MM.1S (cell line): ENCODE measurements around the gene GALNT10.

ENCODE experiments used
- DNase-seq: peaks from one replicate; pipeline ENCODE4 v3.0.0-alpha.2; 2015
- H2AFZ ChIP-seq: fragments of 300-600 bp; sonication (generic); 2 replicates; pipeline ENCODE4 v1.6.0; 2016; ENCODE audit warnings: antibody characterized with exemption, low read length
- H3F3A ChIP-seq: fragments of 300-600 bp; sonication (generic); 2 replicates; pipeline ENCODE4 v1.6.1; 2016; ENCODE audit warnings: mild to moderate bottlenecking, antibody characterized with exemption, low read length, moderate library complexity, mixed read lengths; ENCODE audit not compliant: insufficient read depth
- H3K27ac ChIP-seq: fragments of 300-600 bp; sonication (generic); 2 replicates; pipeline ENCODE4 v1.5.1; 2016; ENCODE audit warnings: mild to moderate bottlenecking, low read length
- H3K27me3 ChIP-seq: fragments of 300-600 bp; sonication (generic); replicated peaks from 2 replicates; pipeline ENCODE4 v1.6.0; 2016; ENCODE audit warnings: low read length; ENCODE audit not compliant: insufficient read depth
- H3K36me3 ChIP-seq: fragments of 300-600 bp; sonication (generic); replicated peaks from 2 replicates; pipeline ENCODE4 v1.6.1; 2016; ENCODE audit warnings: mild to moderate bottlenecking, low read length, mixed read lengths; ENCODE audit not compliant: insufficient read depth
- H3K4me1 ChIP-seq: fragments of 300-600 bp; sonication (generic); 2 replicates; pipeline ENCODE4 v1.6.1; 2016; ENCODE audit warnings: low read length, mixed read lengths
- H3K4me2 ChIP-seq: fragments of 300-600 bp; sonication (generic); 2 replicates; pipeline ENCODE4 v1.6.0; 2016; ENCODE audit warnings: low read depth, low read length
- H3K4me3 ChIP-seq: fragments of 300-600 bp; sonication (generic); 2 replicates; pipeline ENCODE4 v1.5.1; 2016; ENCODE audit warnings: low read length, mixed read lengths
- H3K79me2 ChIP-seq: fragments of 300-600 bp; sonication (generic); 2 replicates; pipeline ENCODE4 v1.6.1; 2016; ENCODE audit warnings: mixed run types, low read length, mixed read lengths
- H3K9ac ChIP-seq: fragments of 300-600 bp; sonication (generic); 2 replicates; pipeline ENCODE4 v1.6.1; 2016; ENCODE audit warnings: low read length, mixed read lengths
- H3K9me2 ChIP-seq: fragments of 300-600 bp; sonication (generic); replicated peaks from 2 replicates; pipeline ENCODE4 v1.6.1; 2016; ENCODE audit warnings: mild to moderate bottlenecking, low read length, mixed read lengths; ENCODE audit not compliant: insufficient read depth
- H3K9me3 ChIP-seq: fragments of 300-600 bp; sonication (generic); replicated peaks from 2 replicates; pipeline ENCODE4 v1.6.1; 2016; ENCODE audit warnings: mild to moderate bottlenecking, low read length, mixed read lengths; ENCODE audit not compliant: insufficient read depth
- H4K20me1 ChIP-seq: fragments of 300-600 bp; sonication (generic); 2 replicates; pipeline ENCODE4 v1.6.1; 2016; ENCODE audit warnings: mild to moderate bottlenecking, low read length, moderate library complexity, mixed read lengths; ENCODE audit not compliant: insufficient read depth
- CTCF ChIP-seq: fragments of 300-600 bp; sonication (generic); IDR thresholded peaks from 2 replicates; pipeline ENCODE4 v1.5.1; 2016; ENCODE audit warnings: antibody characterized with exemption, low read length, mixed read lengths
- EZH2 ChIP-seq: fragments of 300-600 bp; sonication (generic); optimal IDR thresholded peaks from 2 replicates; pipeline ENCODE3; 2017; ENCODE audit warnings: low read depth, mild to moderate bottlenecking, antibody characterized with exemption, low read length, mixed read lengths
- EZH2phosphoT487 ChIP-seq: fragments of 300-600 bp; sonication (generic); IDR thresholded peaks from 2 replicates; pipeline ENCODE4 v1.6.1; 2018; ENCODE audit warnings: antibody characterized with exemption, low read length

GALNT10 gene

DNA sequence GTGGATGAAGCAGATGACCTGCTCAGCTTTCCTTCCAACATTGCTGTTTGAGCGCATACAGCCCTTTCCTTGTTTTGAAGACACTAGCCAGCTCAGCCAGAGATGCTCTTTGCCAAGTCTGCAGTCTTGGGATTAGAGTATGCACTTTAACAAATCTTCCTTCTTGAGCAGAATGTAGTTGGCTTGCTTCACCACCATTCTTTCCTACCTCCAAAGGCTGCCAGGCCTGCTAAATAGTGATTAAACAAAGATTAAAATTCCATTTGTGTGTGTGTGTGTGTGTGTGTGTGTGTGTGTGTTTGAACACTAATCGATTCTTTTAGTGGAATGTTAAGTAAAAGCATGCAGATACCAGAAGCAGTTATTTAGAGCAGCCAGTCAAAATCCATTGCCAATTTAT is 97.6 kb downstream of the GALNT10 start:
- Histone ChIP-seq H3K4me2 (no peak overlapping the region), H3K27ac (no peak overlapping the region)
- TF ChIP-seq EZH2 (no peak), EZH2phosphoT487 (no peak), CTCF (no peak)

DNA sequence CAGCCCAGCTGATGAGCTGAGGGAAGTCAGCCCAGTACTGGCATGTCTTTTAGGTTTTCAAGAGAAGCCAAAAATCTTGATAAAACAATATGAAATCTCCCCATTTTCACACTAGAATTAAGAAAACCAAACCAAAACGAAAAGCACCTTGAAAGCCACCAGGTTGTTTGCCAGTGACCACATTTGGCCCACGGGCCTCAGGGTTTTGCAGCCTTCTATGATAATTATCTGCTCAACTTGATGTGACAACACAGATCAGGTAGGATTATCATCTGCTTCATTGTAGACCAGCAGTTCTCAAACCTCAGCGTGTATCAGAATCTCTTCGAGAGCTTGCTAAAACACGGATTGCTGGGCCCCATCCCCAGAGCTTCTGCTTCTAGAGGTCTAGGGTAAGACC is 101.4 kb downstream of the GALNT10 start:
- Histone ChIP-seq H3K9me2 (no peaks in the 10 kb centered on the region), H3K4me3 (no peak overlapping the region), H3K27ac (no peak overlapping the region), H3K4me2 (no peak overlapping the region), H3K79me2 (peaks cover 10% of the 10 kb centered on the region), H3K4me1 (no peaks in the 10 kb centered on the region), H3K9me3 (no peaks in the 10 kb centered on the region), H2AFZ (no peak overlapping the region), H3F3A (no peaks in the 10 kb centered on the region), H4K20me1 (no peaks in the 10 kb centered on the region), H3K27me3 (no peaks in the 10 kb centered on the region), H3K36me3 (no peaks in the 10 kb centered on the region), H3K9ac (no peak overlapping the region)
- DNase-seq: no peak
- TF ChIP-seq EZH2phosphoT487 (no peak), CTCF (no peak), EZH2 (no peak)

More for the DNA sequence above, 97.6 kb downstream of the GALNT10 start:
- Histone ChIP-seq H3K4me3 (no peak overlapping the region), H3K27me3 (no peaks in the 10 kb centered on the region), H2AFZ (no peak overlapping the region), H3K4me1 (peaks cover 32% of the 10 kb centered on the region), H3K79me2 (peaks cover 12% of the 10 kb centered on the region), H4K20me1 (no peaks in the 10 kb centered on the region), H3K9me3 (no peaks in the 10 kb centered on the region), H3K9ac (no peak overlapping the region), H3F3A (0 out of 2 replicates have a peak, but pooled peaks cover 20% of the 10 kb centered on the region), H3K9me2 (no peaks in the 10 kb centered on the region), H3K36me3 (no peaks in the 10 kb centered on the region)
- no peak for DNase-seq

DNA sequence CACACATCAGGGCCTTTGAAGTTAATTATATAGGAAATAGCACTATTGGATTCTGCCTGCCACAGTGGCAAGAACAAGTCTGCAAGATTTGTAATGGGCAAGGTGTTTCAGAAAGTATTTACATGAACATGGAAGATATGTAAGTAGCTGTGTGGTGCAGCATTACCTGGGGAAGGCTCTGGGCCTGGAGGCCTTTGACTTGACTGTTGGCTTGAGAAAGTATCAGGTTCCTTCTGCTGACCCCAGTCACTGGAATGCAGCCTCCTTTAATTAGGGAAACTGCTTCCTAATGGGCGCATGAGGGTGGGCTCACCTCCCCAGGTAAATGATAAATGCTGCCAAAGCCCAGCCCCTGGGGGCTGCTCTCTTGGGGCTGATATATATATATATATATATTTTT is 102.7 kb downstream of the GALNT10 start:
- H3K4me3 ChIP-seq: no peak overlapping the region
- no peaks in the 10 kb centered on the region for H3F3A ChIP-seq
- no peak overlapping the region for H3K27ac ChIP-seq
- H3K4me1 ChIP-seq: no peaks in the 10 kb centered on the region
- no peak overlapping the region for H2AFZ ChIP-seq
- H3K9me2 ChIP-seq: no peaks in the 10 kb centered on the region
- no peaks in the 10 kb centered on the region for H3K36me3 ChIP-seq
- no peak overlapping the region for H3K4me2 ChIP-seq
- H3K9me3 ChIP-seq: no peaks in the 10 kb centered on the region
- peaks cover 10% of the 10 kb centered on the region for H3K79me2 ChIP-seq
- H3K9ac ChIP-seq: no peak overlapping the region
- no peak for TF ChIP-seq EZH2phosphoT487
- TF ChIP-seq EZH2: no peak
- TF ChIP-seq CTCF: no peak
- no peaks in the 10 kb centered on the region for H4K20me1 ChIP-seq
- H3K27me3 ChIP-seq: no peaks in the 10 kb centered on the region
- no peak for DNase-seq
